K562 (cell line): Measurements from ENCODE around the gene R3HDM2. TPM values are rescaled to one million over a fixed set of nuclear protein-coding genes. Genes with fewer than 3 reads are reported as not detected.

Experiments used
- ATF7 ChIP-seq: fragments of 450-650 bp; IDR thresholded peaks from 2 replicates; pipeline ENCODE4 v1.7.1; 2014; ENCODE audit warnings: mild to moderate bottlenecking, moderate library complexity
- CHD2 ChIP-seq: IDR thresholded peaks from 2 replicates; pipeline ENCODE4 v1.6.1; 2011; ENCODE audit warnings: low read depth, low read length
- CTCF ChIP-seq, 3 experiments: IDR thresholded peaks in 2 of 3; conservative IDR thresholded peaks in 1 of 3; 2 replicates each; pipeline ENCODE4 v1.5.1; 2011 to 2012; ENCODE audit warnings: low read length in 3 of 3, mild to moderate bottlenecking in 3 of 3, control low read depth in 2 of 3, improper control_type of control experiment in 1 of 3, inconsistent platforms in 1 of 3, low read depth in 1 of 3, mixed read lengths in 1 of 3, moderate library complexity in 1 of 3; ENCODE audit not compliant: insufficient read depth in 2 of 3
- EGR1 ChIP-seq: fragments of 450-650 bp; conservative IDR thresholded peaks from 2 replicates; pipeline ENCODE4 v1.6.1; 2017; ENCODE audit warnings: mild to moderate bottlenecking
- ELK1 ChIP-seq: sonication (generic); formaldehyde crosslinking; IDR thresholded peaks from 2 replicates; pipeline ENCODE4 v1.8.1; 2022; ENCODE audit warnings: missing genetic modification reagents
- ELK3 ChIP-seq: fragments of 450-650 bp; formaldehyde crosslinking; IDR thresholded peaks from 2 replicates; pipeline ENCODE4 v1.4.0; 2020; ENCODE audit warnings: mild to moderate bottlenecking
- EZH2 ChIP-seq: IDR thresholded peaks from 2 replicates; pipeline ENCODE4 v1.6.1; 2012; ENCODE audit warnings: low read depth, mild to moderate bottlenecking, inconsistent platforms, low read length, borderline replicate concordance
- GATAD2B ChIP-seq: fragments of 450-650 bp; IDR thresholded peaks from 2 replicates; pipeline ENCODE4 v1.6.1; 2017; ENCODE audit warnings: mild to moderate bottlenecking, borderline replicate concordance
- ILK ChIP-seq: fragments of 450-650 bp; IDR thresholded peaks from 2 replicates; pipeline ENCODE4 v1.6.1; 2016; ENCODE audit warnings: missing genetic modification characterization, low read depth, mild to moderate bottlenecking, missing compliant biosample characterization, moderate library complexity, borderline replicate concordance
- KLF16 ChIP-seq: IDR thresholded peaks from 2 replicates; pipeline ENCODE4 v1.6.1; 2016; ENCODE audit warnings: antibody characterized with exemption
- MCM5 ChIP-seq: fragments of 450-650 bp; IDR thresholded peaks from 2 replicates; pipeline ENCODE4 v1.6.1; 2016; ENCODE audit warnings: low read depth
- NCOA1 ChIP-seq: fragments of 450-650 bp; IDR thresholded peaks from 2 replicates; pipeline ENCODE4 v1.6.1; 2016; ENCODE audit warnings: low read depth
- NEUROD1 ChIP-seq: fragments of 150-350 bp; IDR thresholded peaks from 2 replicates; pipeline ENCODE4 v1.6.1; 2014; ENCODE audit warnings: borderline replicate concordance, low read length, low read depth; ENCODE audit not compliant: partially characterized antibody
- NFE2L1 ChIP-seq: fragments of 450-650 bp; IDR thresholded peaks from 2 replicates; pipeline ENCODE4 v1.6.1; 2016; ENCODE audit warnings: missing genetic modification characterization, low read depth, mild to moderate bottlenecking, missing compliant biosample characterization, moderate library complexity, borderline replicate concordance
- NR2C1 ChIP-seq, 2 experiments: fragments of 450-650 bp; IDR thresholded peaks; 2 replicates each; pipeline ENCODE4 v1.6.1; 2017; ENCODE audit warnings: mild to moderate bottlenecking in 2 of 2, antibody characterized with exemption in 1 of 2, inconsistent platforms in 1 of 2, missing compliant biosample characterization in 1 of 2, missing genetic modification characterization in 1 of 2
- POLR3G ChIP-seq: IDR thresholded peaks from 2 replicates; pipeline ENCODE4 v1.6.1; 2011; ENCODE audit not compliant: insufficient read length, insufficient replicate concordance; ENCODE audit errors: extremely low read depth
- SMAD2 ChIP-seq: fragments of 150-350 bp; IDR thresholded peaks from 2 replicates; pipeline ENCODE4 v1.6.1; 2014; ENCODE audit warnings: low read depth, mild to moderate bottlenecking, low read length
- SRSF7 ChIP-seq: fragments of 200-400 bp; formaldehyde crosslinking; optimal IDR thresholded peaks from 2 replicates; pipeline ENCODE3; 2017; ENCODE audit warnings: mild to moderate bottlenecking, low read depth, low read length
- TFAP4 ChIP-seq: sonication (generic); formaldehyde crosslinking; IDR thresholded peaks from 2 replicates; pipeline ENCODE4 v1.8.0; 2022; ENCODE audit warnings: missing genetic modification reagents, mild to moderate bottlenecking, moderate library complexity, borderline replicate concordance
- TGIF2 ChIP-seq: sonication (generic); formaldehyde crosslinking; IDR thresholded peaks from 2 replicates; pipeline ENCODE4 v1.8.1; 2022; ENCODE audit warnings: mild to moderate bottlenecking, missing genetic modification reagents, moderate library complexity
- ZNF449 ChIP-seq: fragments of 250-450 bp; sonication (Bioruptor Pico); IDR thresholded peaks from 2 replicates; pipeline ENCODE4 v1.8.0; 2022; ENCODE audit warnings: moderate library complexity, mild to moderate bottlenecking, inconsistent platforms
- ZNF583 ChIP-seq: fragments of 250-450 bp; sonication (Bioruptor Pico); IDR thresholded peaks from 2 replicates; pipeline ENCODE4 v1.4.0; 2020
- polyA plus RNA-seq, 8 experiments: library from polyadenylated mRNA; depleted of rRNA in 4 of 8; stranded (reverse) in 5 of 8; unstranded in 3 of 8; fragments of >200 nt; fragmentation: Nextera tagmentation in 2 of 8; fragmentation: Illumina TruSeq in 1 of 8; extraction: Ambion mirVana in 2 of 8; extraction: Trizol in 1 of 8; gene quantifications; 2 replicates each; pipeline versions ENCODE4 v1.2.1 to v1.2.3, GENCODE V29; 2011 to 2014; ENCODE audit warnings: inconsistent platforms in 1 of 8, missing spikeins in 1 of 8
- total RNA-seq, 7 experiments: library from RNA; depleted of rRNA in 6 of 7; stranded (reverse); fragments of >200 nt in 6 of 7; fragmentation: Illumina TruSeq in 2 of 7; extraction: Trizol in 2 of 7; gene quantifications; 2 replicates each; pipeline versions ENCODE4 v1.2.1 to v1.2.3, GENCODE V29; 2011 to 2021; ENCODE audit warnings: low replicate concordance in 1 of 7

Gene R3HDM2
- total and polyA plus RNA-seq, 9 of the 15 experiments (the other 6 are each of a cell fraction or from before 2014, with no cell fraction given) = 3.3 to 18.8 (median 9.0) TPM

- TF ChIP-seq TGIF2 (CRISPR knock-in tag) (no peak), NR2C1 (IDR thresholded peaks at IDR 0.05) (0 out of 2 replicates have a peak, but pooled peaks have one; percentile 14), NR2C1 (tag; IDR thresholded peaks at IDR 0.05) (no peak), ELK1 (no peak), TFAP4 (CRISPR knock-in tag) (peak; percentile 58; the same call in 1 of the 2 replicates), ZNF583 (CRISPR knock-in tag) (no peak), EGR1 (peak; percentile 73), CHD2 (no peak), GATAD2B (0 out of 2 replicates have a peak, but pooled peaks have one; percentile 23), SMAD2 (no peak), NEUROD1 (no peak), MCM5 (no peak), EZH2 (no peak), KLF16 (no peak), SRSF7 (no peak), NCOA1 (no peak), CTCF (IDR thresholded peaks at IDR 0.05 in 2 of 3, conservative IDR thresholded peaks at IDR 0.05 in 1 of 3; ENCODE audit: insufficient read depth in 2 of 3, low read depth in 1 of 3, low read length in 3 of 3) (peak in 2 of 3 experiments; percentile 18 to 35; a peak in 1 of 6 replicates), ILK (tag) (no peak), ELK3 (CRISPR knock-in tag) (no peak), POLR3G (no peak), NFE2L1 (tag) (no peak), ZNF449 (CRISPR knock-in tag) (no peak), ATF7 (no peak)
Observed at GRCh38 chr12:57235017-57235727, 195.7 kb downstream of the R3HDM2 start (continued).
